Superior temporal gyrus (tissue), 1 donor: ENCODE measurements around the gene ERG.

Experiments
- DNase-seq: peaks from one replicate; pipeline ENCODE4 v3.0.0-alpha.2; 2016; ENCODE audit errors: extremely low spot score

The ERG gene

DNA sequence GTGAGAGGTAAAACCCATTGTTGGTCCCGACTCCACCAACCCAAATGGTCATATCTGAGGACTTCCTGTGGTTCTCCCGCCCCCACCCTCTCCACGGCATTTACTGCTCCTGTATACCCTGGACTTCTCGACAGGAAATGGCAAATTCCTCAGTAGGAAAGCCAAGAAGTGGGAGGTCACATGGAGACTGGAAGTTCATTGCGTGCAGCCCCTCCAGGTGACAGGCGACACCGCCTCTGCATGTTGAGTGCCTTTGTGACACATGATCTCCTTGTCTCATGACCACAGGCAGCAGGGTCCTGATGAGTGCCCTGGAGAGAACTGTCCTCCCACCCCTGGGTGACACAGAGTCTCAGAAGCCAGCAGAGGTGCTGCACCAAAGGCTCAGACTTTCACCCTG, 24.2 kb downstream of the ERG start:
- no peak for DNase-seq

DNA sequence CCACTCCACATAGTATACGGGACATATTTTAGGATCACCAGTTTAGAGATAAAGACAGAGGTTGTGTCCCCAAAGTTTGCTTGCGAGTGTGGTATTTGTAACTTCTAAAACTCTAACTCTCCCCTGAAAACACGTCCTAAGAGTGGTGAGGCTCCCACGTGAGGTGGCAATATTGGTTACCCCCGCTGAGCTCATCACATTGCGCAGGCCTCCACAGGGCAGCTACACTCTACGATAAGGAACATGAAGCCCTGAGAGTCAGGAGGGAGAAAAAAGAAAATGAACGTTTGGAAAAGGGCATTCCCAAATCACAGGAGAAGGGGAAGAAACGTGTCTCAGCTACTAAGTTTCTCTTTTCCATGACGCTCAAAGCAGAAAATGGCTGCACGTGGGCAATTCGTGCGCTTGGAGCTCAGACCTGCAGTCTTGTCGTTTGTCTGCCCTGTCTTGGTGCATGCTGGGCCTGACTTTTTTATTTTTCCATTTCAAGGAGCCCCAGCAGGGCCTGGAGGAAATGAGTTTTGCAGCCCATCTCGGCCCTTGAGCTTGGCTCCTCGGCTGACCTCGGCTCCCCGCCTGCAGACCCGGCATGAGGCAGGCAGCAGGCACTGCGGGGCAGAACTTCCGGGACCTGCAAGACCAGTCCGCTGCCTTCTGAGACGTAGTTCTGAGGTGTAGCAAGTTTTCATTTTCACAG, 25.7 kb downstream of the ERG start:
- no peak for DNase-seq

DNA sequence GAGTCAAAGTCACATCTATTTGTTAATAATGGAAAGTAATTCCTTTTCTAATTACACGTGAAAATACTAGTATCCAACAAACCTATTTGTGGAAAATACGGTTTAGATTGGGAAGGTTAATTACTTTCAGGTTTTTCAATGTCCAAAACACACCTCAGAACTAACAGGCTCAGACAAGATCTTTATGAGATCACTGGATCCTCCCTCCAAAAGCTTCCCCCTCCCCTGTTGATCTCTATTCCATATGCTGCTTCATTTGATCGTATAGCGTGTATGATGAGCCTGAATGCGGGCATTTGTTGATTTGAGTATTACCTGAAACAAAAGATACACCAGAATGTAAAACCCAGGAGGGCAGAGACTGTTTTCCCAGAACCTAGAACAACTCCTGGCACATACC, 26.5 kb downstream of the ERG start:
- DNase-seq = no peak

DNA sequence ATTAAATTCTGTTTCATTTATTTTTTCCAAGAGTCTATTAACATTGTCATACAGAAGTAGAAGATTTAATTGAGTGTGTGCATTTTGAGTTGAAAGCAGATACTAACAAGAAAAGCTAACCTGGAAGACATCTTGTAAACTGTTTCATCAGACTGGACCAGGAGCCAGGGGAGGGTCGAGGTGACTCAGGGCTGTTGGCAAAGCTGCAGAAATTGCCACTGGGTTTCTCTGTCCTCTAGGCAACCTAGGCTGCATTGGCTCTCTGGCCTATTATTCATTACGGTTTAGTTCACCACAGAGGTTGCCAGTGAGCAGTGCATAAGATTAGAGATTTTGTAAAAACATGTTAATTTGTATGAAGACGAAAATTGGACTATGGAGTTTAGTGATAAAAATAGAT, 27.5 kb downstream of the ERG start:
- no peak for DNase-seq

DNA sequence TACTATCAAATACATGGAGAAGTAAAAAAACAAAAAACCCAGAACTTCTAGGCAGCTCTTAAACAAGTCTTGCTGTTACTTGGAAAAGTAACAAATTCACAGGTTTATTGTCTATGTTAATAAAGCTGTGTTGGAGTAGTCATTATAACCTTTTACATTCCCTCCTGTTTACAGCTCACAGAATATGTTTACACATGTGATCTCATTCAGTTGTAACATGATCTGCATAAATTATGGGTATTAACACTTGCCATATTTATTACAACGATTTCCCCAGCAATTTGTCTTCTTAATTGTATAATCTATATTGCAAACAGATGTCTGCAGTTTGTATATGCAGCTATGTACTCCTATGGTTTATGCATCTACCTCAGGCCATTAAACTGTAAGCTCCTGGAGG, 28.6 kb downstream of the ERG start:
- no peak for DNase-seq

DNA sequence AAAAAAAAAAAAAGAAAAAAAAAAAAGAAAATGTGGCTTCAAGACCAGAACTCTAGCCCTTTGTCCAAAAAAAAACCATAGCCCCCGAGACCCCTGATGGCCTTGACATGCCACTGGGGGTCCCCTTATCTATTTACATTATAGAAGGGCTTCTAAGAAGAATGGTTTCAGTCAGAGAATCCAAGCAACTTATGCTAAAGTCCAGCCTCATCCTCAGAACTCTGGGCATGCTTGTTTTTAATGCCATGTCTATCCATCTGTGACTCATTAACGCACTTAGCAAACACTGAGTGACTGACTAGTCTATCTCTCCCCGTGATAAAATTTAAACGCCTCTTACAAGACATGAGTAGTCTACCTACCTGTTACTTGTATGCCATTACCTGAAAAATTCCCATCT, 29.3 kb downstream of the ERG start:
- DNase-seq = no peak

DNA sequence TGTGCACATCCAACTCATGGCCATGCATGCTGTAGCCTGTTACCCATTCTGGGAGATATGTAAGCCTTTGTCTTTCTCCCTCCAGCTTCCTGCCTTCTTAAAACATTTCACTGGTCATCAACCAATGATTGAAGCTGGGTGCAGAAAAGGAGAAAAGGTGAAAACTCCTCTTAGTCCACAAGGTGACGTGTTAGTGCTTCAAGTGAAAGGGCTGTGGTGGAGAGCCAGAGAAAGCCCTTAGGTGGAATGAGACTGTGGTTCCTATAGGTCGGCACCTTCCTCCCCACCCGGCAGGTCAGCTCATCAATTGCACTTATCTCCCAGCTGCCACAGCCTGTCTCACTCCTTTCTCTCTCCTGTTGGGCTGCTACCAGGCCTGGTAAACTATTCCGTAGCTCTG, 30.4 kb downstream of the ERG start:
- DNase-seq = no peak

DNA sequence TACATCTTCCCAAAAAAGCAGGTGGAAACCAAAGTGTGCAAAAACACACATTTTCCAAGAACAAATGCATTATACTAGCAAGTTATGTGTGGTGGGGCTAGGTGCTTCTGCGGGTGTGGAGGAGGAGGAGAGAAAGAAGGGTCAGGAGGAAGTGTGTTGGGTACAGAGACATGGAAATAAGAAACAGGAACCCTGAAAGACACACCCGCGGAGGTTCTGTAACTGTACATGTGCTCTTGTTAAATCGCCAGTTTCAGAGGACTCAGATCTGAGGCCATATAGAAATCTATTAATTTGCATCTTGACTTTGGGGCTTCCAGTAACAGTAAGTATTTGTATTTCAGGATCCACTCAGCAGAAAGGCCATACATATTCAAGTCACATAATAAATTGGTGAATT, 30.9 kb downstream of the ERG start:
- no peak for DNase-seq

DNA sequence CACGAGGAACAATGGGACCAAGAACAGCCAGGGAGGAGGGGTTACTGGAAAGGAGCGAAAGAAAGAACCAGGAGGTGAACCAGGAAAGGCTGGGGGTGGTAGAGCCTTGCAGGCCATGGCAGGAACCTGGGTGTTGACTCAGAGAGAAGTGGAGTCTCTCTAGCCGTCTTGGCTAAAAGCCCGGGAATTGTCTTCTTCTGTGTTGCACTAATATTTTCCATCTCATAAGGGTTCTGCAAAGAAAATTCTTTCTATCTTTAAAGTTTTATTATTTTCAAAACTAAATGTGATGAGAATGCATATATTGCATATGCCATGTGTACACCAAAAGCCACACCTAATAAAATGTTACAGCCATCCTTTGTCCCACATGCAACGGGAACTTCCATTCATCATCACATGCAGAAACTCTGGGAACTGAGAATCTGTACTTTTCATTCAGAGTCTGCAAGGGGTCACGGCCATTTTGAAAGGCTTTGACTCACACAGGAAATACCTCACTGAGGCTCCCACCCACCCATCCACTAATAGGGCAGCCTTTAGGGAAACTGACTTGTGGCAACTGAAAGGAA, 38.0 kb downstream of the ERG start:
- no peak for DNase-seq

DNA sequence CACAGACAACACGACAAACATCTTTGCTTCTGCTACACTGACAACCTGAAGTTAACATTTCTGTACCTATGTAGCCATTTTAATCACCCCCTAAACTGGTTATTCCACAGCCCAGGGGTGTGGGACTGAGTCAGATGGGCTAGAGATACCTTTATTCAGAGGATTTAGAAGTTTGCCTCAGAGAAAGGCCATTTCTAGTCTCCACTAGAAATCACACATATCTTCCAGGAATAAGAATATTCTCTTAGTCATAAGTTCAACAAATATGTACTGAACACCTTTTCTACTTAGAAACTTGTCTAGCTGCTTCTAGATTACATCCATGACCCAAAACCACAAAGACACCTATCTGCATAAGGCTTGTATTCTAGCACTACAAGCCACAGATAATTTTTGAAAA, 38.8 kb downstream of the ERG start:
- no peak for DNase-seq

DNA sequence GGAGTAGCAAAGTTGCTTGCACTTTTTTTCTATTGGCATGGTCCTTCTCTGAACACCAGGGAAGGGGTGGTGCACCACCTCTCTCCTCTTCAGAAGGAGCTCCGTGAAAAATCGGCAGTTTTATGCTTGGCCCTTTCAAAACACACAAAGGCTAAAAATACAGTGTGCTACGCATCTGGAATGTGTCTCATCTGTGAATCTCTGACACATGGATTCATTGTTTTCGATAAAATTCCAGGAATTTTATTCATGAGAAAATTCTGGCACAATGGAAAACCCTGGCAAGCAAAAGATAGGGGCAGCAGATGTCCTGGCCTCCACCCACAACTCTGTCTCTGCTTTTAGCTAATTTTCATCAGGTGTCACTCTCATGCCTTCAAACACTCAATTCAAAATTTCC, 42.9 kb downstream of the ERG start:
- DNase-seq = no peak

DNA sequence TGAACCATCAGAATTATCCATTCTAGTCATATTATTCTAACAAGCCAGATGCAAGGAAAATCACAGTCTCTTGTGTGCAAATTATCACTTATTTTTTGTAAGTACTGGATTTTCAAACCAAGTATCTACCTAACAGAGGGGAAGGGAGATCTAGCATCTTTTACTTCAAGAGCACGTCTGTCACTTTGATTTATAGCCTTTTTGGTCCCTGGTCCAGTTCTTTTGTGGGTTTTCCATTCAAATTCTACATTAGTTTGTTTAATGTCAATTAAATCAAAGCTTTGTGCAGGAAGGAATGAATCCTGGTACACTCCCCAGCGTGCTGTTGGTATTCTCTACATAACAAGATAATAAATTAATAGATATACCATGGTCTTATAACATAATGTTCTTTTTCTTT, 43.6 kb downstream of the ERG start:
- DNase-seq = no peak

DNA sequence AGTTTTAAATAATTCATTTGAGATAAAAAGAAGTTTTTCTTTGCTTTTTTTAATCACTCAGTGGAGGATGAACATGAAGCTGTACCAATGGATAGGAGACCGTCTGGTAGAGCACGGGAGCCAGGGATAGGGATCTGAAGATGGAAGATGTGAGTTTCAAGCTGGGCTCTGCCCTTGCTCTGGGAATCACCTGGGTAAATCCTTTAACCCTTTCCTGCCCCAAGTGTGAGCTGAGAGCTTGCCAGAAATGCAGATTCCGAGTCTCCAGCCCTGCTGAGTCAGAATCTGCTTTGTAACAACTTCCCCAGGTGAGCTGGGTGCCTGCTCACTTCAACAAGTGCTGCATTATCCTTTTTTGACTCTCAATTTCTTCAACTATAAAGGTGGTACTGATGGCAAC, 44.1 kb downstream of the ERG start:
- DNase-seq = no peak

DNA sequence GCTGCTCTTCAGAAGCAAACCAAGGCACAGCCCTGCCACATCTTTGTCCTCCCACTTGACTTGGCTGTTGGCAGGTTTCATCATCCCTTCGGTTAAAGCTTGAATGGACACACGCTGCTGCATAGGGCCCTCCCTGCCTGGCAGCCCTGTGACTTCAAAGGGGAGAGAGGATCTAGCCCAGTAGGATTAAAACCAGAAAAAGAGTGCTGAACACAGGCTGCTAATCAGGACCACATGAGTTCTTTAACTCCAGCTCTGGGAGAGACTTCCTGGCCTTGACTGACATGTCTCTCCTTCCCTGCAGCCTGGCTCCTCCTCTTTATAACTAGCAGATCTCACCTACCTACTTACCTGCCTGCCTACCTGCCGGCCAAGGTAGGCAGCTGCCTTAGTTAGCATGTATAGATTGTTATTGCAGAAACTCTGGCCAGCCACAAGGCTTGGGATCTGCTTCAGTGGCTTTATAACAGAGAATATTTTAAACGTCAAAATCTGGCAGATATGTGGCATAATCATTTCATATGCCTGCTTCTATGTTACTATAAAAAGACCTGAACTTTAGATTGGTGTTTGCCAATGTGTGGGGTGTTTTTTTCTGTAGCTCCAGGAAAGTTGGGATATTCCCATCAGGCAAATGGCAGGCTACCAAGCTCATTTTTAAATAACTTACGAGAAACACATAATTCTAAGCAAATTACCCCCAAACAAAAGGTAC, 49.4 kb downstream of the ERG start:
- DNase-seq = no peak

DNA sequence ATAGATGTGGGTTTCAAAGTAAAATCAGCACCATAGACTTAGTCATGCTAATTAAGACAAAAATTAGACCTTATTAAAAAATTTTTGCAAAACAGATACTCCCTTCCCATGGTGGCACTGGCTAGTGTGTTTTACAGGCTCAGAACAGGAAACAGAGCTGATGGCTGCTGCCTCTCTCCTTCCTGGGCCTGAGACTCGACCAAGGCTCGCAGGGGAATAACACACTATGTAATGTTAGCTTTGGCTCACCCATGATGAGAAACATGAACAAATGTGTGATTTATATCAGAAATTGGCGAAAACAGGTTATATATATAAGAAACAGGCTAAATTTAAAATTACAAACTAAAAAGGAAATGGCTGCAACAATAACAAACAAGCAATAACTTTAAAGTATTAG, 50.7 kb downstream of the ERG start:
- DNase-seq = no peak

DNA sequence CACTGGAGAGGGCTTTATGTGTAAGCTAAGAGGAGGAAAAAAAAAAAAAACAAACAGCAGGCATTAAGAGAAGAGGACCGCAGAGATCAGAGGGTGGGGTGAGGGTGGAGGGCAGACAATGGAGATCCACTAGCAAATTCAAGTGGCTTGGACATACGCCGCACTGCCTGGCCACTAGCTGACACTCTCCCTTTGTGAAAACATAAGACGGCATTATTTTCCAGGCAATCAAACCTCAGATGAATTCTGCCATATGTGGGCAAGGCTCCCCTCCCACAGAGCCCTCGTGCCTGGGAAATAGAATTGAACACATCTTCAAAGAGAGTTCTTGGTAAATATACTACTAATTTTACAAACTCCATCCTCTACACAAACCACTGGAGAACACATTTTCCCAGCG, 53.6 kb downstream of the ERG start:
- no peak for DNase-seq

DNA sequence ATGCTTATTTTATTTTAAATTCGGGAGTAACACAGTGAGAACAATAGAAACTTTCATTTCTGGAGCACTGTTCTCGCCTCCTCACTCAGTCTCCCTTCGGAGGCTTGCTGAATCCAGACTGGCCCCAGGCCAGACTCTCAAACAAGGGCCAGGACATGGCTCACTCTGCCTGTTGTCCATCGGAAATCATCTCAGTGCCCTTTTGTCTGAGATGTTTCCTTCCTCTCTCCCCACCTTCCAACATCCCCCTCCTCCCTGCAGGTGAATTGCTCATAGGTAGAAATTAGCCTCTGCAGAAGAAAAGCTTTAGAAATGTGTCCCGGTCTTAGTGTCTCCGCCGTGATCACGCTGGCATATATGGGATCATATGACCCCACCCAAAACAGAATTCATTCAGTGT, 55.2 kb downstream of the ERG start:
- no peak for DNase-seq

DNA sequence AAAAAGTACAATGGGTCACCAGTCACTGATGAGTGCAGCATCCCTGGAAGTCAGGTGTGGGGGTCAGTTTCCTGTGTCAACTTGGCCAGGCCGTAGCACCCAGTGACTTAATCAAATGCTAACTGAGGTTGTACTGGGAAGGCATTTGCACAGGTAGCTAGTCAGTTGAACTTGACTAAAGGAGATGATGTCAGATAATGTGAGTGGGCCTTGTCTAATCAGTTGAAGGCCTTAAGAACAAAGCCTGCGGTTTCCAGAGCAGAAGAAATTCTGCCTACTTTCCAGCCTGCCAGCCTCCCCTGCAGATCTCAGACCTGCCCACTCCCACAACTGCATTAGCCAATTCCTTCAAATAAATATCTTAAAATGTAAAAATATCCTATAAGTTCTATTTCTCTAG, 57.1 kb downstream of the ERG start:
- no peak for DNase-seq

DNA sequence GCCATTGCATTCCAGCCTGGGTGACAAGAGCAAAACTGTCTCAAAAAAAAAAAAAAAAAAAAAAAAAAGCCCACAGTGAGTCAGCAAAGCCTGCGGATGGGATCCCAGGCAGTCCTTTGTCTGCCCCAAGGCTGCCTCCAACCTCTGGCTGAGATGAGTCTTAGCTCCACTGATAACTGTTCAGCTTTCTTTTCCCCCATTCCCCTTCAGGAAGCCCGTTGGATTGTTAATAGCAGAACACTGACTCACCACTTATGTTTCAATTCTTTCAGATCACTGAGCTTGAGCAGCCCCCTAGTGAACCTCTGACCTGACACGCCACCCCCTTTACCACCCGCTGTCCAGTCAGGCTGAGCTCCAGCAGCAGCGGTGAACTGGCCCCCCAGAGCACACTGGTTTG, 57.5 kb downstream of the ERG start:
- no peak for DNase-seq

DNA sequence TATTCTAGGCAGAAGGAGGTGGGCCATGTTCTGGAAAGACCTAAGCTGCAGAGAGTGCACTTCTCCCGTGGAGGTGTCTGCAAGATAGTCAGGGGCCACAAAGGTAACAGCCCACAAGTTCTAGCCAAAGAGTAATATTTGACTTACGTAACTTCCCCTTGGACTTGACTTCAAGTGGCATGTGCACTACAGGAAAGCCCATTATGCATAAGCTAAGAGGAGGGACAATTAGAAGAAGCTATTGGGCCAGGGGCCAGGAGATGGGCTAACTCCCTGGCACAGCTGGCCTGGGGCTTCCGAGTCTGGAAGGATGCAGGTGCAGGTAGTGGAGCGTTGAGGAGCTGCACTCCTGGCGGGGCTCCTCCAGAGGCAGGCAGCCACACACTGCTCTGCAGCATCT, 58.3 kb downstream of the ERG start:
- DNase-seq = no peak

DNA sequence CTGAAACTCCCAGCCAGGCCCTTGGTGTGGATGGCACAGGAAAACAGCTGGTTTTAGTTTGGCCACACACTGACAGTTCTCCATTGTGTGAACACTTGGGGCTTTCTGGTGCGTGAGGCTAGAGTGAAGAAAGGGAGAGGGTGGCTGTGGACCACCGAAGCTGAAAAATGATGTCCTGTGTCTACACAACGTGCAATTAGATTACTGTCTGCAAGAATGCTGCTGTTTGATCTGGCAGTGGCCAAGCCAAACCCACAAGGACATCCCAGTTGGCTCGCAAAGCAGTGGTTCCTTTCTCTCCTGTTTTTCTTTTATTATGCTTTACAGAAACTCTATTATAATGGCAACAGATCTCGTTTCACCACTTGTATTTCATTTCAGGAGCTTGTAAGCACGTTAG, 58.9 kb downstream of the ERG start:
- no peak for DNase-seq

DNA sequence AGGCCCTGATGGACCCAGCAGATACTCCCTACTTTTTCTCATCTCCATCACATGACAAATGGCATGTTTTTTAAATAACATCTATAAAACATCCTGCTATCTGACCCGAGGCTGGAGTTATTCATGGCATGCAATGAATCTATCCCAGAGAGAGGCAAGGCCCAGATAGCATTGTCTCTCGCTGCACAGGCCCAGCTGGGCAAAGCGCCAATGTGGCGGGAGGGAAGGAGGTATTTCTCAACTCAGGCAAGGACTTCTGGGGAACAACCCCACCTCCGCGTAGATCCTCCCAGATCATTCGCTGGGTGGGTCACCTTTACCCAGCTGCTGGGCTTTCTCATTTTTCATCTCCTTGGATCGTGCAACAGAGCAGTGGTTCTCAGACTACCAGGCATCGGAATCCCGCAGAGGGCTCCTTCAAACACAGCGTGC, 59.8 kb downstream of the ERG start:
- no peak for DNase-seq

DNA sequence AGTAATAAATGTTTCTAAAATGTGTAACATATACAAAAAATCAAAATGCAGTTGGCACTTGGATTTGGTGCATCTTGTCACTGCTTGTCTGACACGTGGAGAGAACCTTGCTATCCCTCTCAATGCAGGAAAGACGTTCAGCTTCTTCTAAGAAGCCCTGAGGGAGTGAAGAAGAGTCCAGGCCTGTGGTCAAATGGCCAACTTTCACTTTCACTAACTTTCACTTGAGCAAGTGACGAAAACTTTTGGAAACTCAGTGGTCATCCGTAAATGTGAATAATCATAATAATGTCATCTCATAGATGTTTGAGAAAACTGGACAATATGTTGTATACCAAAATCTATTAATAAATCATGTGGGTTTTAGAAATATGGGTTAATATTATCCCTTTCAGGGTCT, 61.9 kb downstream of the ERG start:
- DNase-seq = no peak
